ENCODE results near the gene EIF4A3.

The EIF4A3 gene

GRCh38 chr17:80125656-80126448 is 21.1 kb downstream of the EIF4A3 start:
- TF ChIP-seq CTCF (IDR thresholded peaks at IDR 0.05) = no peak
- Histone ChIP-seq H3K27ac (no peak overlapping the region), H3K9ac (no peak overlapping the region), H3K4me2 (ENCODE audit: low read length) (no peak overlapping the region), H3K9me3 (ENCODE audit: control insufficient read depth, low read length) (no peaks in the 10 kb centered on the region), H2AFZ (peak overlapping the region; percentile 28), H3K27me3 (ENCODE audit: control insufficient read depth, insufficient read depth, low read length) (no peaks in the 10 kb centered on the region), H3K4me1 (peaks cover 26% of the 10 kb centered on the region), H3K4me3 (ENCODE audit: low read depth, low read length) (no peak overlapping the region), H3K36me3 (ENCODE audit: control insufficient read depth, insufficient read depth, low read length) (no peaks in the 10 kb centered on the region), H3K79me2 (no peaks in the 10 kb centered on the region)

GRCh38 chr17:80124351-80124981 is 22.5 kb downstream of the EIF4A3 start:
- H3K4me3 ChIP-seq (ENCODE audit: low read depth, low read length) = no peak overlapping the region
- TF ChIP-seq CTCF (IDR thresholded peaks at IDR 0.05) = peak; percentile 69
- peaks cover 15% of the 10 kb centered on the region for H3K4me1 ChIP-seq
- no peak overlapping the region for H3K4me2 ChIP-seq (ENCODE audit: low read length)
- H3K79me2 ChIP-seq = no peaks in the 10 kb centered on the region
- peak overlapping the region; percentile 67 for H3K27ac ChIP-seq
- H2AFZ ChIP-seq = peak overlapping the region; percentile 76
- H3K9ac ChIP-seq = no peak overlapping the region
- no peaks in the 10 kb centered on the region for H3K27me3 ChIP-seq (ENCODE audit: control insufficient read depth, insufficient read depth, low read length)
- H3K9me3 ChIP-seq (ENCODE audit: control insufficient read depth, low read length) = no peaks in the 10 kb centered on the region
- H3K36me3 ChIP-seq (ENCODE audit: control insufficient read depth, insufficient read depth, low read length) = no peaks in the 10 kb centered on the region

- TF ChIP-seq CTCF (IDR thresholded peaks at IDR 0.05) = no peak
- Histone ChIP-seq H3K9ac (no peak overlapping the region), H3K79me2 (no peaks in the 10 kb centered on the region), H3K27me3 (ENCODE audit: control insufficient read depth, insufficient read depth, low read length) (no peaks in the 10 kb centered on the region), H3K4me2 (ENCODE audit: low read length) (no peak overlapping the region), H2AFZ (no peak overlapping the region), H3K9me3 (ENCODE audit: control insufficient read depth, low read length) (no peaks in the 10 kb centered on the region), H3K27ac (peak overlapping the region; percentile 67), H3K36me3 (ENCODE audit: control insufficient read depth, insufficient read depth, low read length) (no peaks in the 10 kb centered on the region), H3K4me1 (peaks cover 9% of the 10 kb centered on the region), H3K4me3 (ENCODE audit: low read depth, low read length) (no peak overlapping the region)
These were observed 23.1 kb downstream of the EIF4A3 start for GRCh38 chr17:80123791-80124190.

GRCh38 chr17:80122926-80123505 is 23.9 kb downstream of the EIF4A3 start:
- Histone ChIP-seq H3K79me2 (no peaks in the 10 kb centered on the region), H3K4me1 (peaks cover 9% of the 10 kb centered on the region), H3K4me2 (ENCODE audit: low read length) (no peak overlapping the region), H3K27ac (no peak overlapping the region), H3K9ac (no peak overlapping the region), H2AFZ (no peak overlapping the region), H3K27me3 (ENCODE audit: control insufficient read depth, insufficient read depth, low read length) (no peaks in the 10 kb centered on the region), H3K36me3 (ENCODE audit: control insufficient read depth, insufficient read depth, low read length) (no peaks in the 10 kb centered on the region), H3K4me3 (ENCODE audit: low read depth, low read length) (no peak overlapping the region), H3K9me3 (ENCODE audit: control insufficient read depth, low read length) (no peaks in the 10 kb centered on the region)
- TF ChIP-seq CTCF (IDR thresholded peaks at IDR 0.05) = no peak
